Activated T-cell treated with anti-CD3 and anti-CD28 coated beads for 24 hours (primary cell): ENCODE measurements around the gene COL5A1.

Source experiments
- DNase-seq: peaks from one replicate; pipeline ENCODE4 v3.0.0-alpha.2; 2020; ENCODE audit warnings: low read depth

COL5A1 gene

DNA sequence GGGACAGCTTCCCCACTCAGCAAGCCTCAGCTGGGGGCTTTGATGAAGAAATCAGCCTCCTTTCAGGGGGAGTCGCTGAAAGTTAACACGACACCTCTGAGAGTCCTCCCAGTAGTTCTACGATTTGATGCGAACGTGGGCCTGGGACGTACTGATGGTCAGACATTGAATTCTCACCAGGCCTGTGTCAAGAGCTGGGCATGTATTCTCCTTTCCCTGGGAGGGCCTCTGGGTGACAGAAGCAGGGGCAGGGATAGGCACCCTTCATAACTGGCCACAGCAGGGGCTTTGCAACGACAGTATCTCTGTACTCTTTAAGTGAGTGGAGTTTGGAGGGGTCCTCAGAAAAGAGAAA, 15.6 kb upstream of the COL5A1 start:
- DNase-seq = no peak

GRCh38 chr9:134626571-134627416, 14.8 kb upstream of the COL5A1 start:
- DNase-seq = no peak

DNA sequence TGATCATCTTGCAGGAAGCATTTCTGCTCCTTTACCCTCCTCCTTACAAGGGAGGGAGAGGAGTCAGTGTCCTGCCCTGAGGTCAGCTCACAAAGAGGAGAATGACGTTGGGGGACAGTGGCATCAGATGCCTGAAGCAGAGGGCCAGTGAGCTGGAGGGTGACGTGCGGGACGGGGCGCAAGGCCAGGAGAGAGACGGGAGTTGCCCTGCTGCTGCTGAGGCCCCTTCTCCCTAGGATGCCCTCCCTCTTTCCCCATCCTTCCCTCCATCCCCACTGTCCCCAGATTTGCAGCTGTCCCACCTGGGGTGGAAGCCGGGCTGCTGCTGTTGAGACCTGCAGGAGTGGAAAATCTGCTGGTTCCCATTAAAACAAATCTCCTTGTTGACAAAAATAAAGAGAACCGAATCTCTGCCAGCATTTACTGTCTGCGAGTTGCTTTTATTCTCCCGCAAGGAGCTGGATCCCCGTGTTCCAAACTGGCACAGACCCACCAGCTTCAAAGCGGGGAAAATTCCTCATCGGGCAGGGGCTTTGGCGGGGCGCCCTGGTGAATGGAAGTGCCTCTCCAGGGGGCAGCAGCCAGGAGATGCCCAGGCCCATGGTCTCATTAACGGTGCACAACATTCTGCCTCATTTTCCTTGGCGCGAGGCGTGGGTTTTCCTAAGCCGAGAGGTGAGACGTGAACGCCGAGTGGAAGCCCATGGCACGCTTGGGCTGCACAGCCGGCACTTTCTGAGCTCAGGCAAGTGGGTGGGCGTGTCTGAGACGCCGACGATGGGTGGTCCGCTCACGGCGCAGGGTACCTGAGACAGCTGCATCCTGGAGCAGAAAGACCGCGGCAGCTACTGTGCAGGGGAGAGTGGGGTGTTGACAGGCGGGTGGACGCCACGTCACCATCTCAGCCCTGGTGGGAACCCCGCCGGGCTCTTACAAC, 13.9 kb upstream of the COL5A1 start:
- no peak for DNase-seq

DNA sequence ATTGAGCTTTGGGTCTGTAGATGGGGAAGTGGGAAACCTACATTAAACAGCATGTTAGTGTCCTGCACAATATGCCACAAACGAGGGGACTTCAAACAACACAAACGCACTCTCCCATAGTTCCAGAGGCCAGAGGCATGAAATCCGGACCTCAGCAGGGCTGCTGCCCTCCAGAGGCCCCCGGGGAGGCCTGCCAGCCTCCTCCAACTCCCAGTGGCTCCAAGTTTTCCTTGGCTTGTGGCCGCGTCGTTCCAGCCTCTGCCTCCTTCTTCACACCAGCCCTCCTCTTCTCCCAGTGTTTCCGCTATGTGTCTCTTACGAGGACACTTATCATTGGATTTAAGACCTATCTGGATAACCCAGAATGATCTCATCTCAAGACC, 13.3 kb upstream of the COL5A1 start:
- DNase-seq = no peak

- DNase-seq = no peak
Observed at GRCh38 chr9:134629061-134629585, 12.5 kb upstream of the COL5A1 start.

GRCh38 chr9:134629586-134630392, 11.8 kb upstream of the COL5A1 start:
- no peak for DNase-seq

DNA sequence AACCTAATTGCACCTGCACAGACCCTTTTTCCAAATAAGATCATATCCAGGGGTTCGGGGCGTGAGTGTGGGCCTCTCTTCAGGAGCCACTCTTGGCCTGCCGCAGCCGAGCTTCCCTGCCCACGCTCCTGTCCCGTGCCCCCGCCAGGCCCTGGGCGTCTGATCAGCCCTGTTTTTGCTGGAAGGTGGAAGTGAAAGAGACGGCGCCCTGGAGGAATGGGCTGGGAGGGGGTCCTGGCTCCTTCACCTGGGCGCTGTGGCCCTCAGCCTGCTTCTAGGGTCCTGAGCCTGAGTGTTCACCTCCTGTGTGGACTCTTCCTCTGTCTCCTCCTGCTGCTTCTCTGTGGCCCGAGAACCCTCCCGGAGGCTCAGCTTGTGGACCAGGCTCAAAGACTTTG, 11.2 kb upstream of the COL5A1 start:
- DNase-seq = no peak

DNA sequence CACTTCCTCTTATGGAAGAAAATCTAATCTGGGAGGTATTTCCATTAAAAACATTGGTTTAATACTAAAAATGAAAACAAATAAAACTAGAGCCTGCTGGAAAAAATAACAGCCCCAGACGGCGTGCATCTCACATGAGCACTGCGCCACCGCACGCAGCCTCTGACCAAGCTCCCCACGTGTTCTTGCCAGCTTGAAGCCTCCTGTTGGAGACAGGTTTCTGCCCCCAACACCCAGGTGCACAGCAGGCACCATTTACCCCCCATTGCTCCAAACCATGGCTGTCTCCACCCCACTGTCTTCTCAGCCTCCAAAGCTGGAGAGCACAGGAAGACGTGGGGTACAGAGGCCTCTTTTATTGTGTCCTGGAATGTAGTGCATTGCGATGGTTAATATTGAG, 10.7 kb upstream of the COL5A1 start:
- no peak for DNase-seq

DNA sequence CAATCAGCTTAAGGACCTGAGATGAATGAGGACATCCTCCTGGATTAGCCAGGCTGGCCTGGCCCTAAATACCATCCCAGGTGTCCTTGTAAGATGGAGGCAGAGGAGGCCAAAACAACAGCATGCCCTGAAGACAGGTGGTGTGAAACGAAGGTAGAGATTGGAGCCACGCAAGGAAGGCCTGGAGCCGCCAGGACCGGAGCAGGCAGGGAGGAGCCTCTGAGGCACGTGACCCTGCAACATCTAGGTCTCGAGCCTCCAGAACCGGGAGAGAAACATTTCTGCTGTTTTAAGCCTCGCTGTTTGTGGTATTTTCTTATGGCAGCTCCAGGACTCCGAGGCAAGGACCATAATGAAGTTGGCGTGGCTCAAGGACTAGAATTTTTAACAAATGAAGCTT, 9.7 kb upstream of the COL5A1 start:
- no peak for DNase-seq

DNA sequence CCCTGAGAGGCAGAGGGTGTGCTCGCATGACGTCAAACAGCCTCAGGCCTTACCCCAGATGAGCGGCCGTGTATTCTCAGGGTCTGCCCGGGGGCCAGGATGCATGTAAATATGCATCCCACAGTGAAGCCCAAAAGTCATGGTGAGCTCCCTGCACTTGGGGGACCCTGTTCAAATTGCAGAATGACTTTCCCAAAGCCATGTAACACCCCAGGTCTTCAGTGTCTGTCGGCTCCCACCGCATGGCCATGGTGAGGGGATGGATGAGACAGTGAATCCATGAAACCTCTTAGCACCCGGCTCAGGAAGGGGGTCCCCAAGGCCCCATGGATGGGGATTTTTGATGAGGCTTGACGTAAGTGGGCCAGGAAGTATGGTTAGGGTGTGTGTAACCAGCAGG, 9.3 kb upstream of the COL5A1 start:
- no peak for DNase-seq

GRCh38 chr9:134633362-134634142, 8.1 kb upstream of the COL5A1 start:
- DNase-seq = no peak

DNA sequence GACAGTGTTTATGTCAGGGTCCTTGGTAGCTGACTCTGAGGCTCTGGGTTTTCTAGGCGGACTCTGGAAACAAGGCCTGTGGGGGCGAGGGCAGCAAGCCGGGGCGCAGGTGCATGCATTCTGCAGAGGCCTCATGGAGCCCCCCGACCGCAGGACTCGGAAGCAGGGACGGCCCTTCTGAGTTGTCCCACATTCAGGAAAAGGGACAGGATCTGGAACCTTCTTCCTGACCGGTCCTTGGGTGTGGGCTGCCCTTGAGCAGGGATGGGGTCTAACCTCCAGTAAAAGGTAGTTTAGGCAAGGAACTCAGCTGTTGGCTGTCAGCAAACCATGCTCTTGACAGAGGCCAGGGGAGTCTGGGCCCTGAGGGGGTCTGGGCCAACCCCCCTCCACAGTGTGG, 7.4 kb upstream of the COL5A1 start:
- no peak for DNase-seq

- no peak for DNase-seq
Observed at GRCh38 chr9:134634667-134635230, 6.9 kb upstream of the COL5A1 start.

- no peak for DNase-seq
Observed at GRCh38 chr9:134635351-134636148, 6.1 kb upstream of the COL5A1 start.

DNA sequence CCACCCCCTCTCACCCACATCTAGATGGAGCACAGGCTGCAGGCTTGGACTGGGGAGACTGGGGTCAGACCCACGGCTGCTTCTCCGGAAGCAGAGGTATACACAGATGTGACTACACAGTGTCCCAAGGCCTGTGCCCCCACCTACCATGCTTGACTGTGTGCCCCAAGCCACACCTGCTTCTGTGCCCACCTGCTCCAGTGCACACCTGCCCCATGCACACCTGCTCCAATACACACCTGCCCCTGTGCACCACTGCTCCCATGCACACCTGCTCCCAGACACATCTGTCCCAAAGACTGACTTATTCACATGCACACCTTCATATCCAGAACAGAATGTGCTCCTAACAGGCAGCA, 5.5 kb upstream of the COL5A1 start:
- DNase-seq = no peak

DNA sequence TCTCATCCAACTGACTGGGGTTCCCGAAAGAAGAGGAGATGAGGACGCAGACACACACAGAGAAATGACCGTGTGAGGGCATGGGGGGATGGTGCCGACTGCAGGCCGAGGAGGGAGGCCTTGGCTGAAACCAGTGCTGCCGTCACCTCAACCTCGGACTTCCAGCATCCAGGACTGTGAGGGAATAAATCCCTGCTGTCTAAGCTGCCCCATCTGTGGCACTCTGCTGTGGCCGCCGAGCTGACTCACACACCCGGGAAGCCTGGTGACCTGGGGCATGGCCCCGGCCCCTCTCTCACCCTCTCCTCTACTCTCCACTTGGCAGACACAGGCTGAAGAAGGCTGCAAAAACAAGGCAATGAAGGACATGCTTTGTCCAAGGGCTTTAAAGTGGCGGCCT, 4.4 kb upstream of the COL5A1 start:
- no peak for DNase-seq

GRCh38 chr9:134637696-134638501, 3.7 kb upstream of the COL5A1 start:
- DNase-seq = no peak

DNA sequence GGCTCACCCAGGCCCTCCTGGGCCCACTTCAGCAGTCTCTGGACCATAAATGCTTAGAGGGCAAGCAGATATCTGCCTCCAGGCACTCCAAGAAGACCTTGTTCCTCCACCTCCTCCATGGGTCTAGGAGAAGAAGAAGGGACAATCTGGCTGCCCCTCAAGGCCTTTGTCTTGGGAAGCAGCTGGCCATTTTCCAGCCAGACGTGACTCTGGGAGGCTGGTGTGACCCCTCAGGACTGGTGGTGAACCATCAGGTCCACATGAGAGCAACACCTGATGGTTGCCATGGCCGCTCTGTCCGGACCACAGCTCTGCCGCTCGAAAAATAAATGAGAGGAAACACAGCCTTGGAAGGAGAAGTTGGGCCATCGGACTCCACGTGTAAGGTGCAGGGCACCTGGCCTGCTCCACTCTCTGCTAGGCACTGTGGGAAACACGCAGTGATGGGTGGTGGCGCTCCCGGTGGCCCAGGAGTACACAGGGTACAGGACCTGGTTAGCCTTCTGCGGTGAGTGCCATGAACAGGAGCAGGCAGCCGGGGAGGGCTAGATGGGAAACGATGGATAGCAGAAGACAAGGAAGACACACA, 3.0 kb upstream of the COL5A1 start:
- no peak for DNase-seq

GRCh38 chr9:134639994-134640393, 1.6 kb upstream of the COL5A1 start:
- no peak for DNase-seq
